ENCODE measurements around the gene SELENOO.

SELENOO gene

GRCh38 chr22:50185375-50186087 lies 15.3 kb upstream of the SELENOO start, which contains the start of gene TRABD:
Gene TRABD, plus strand, starts transcription at chr22:50185913. Its CDS starts 7,148 bp downstream, at chr22:50193061.
- peak in 1 of 2 experiments; percentile 69 for DNase-seq

- DNase-seq: no peak
Observed at GRCh38 chr22:50186181-50186714, 14.6 kb upstream of the SELENOO start.

GRCh38 chr22:50186761-50187523 lies 13.9 kb upstream of the SELENOO start:
- DNase-seq: no peak

GRCh38 chr22:50188356-50188755 lies 12.5 kb upstream of the SELENOO start:
- DNase-seq: no peak

- DNase-seq: no peak
Observed at GRCh38 chr22:50189184-50189848, 11.5 kb upstream of the SELENOO start.

GRCh38 chr22:50189849-50190181 lies 11.0 kb upstream of the SELENOO start:
- no peak for DNase-seq

- no peak for DNase-seq
Observed at GRCh38 chr22:50190182-50190940, 10.4 kb upstream of the SELENOO start.

- DNase-seq: no peak
Observed at GRCh38 chr22:50190941-50191741, 9.7 kb upstream of the SELENOO start.

GRCh38 chr22:50192436-50193204 lies 8.2 kb upstream of the SELENOO start:
- DNase-seq: no peak

- DNase-seq: no peak
Observed at GRCh38 chr22:50193621-50194020, 7.2 kb upstream of the SELENOO start.

GRCh38 chr22:50194037-50194805 lies 6.6 kb upstream of the SELENOO start:
- DNase-seq: no peak

GRCh38 chr22:50196256-50196655 lies 4.6 kb upstream of the SELENOO start:
- no peak for DNase-seq

- DNase-seq: no peak
Observed at GRCh38 chr22:50197000-50197800, 3.6 kb upstream of the SELENOO start.

GRCh38 chr22:50197856-50198623 lies 2.8 kb upstream of the SELENOO start:
- no peak for DNase-seq

GRCh38 chr22:50198624-50199017 lies 2.2 kb upstream of the SELENOO start:
- DNase-seq: no peak

GRCh38 chr22:50199251-50199721 lies 1.5 kb upstream of the SELENOO start:
- peak in 1 of 2 experiments; percentile 55 for DNase-seq

GRCh38 chr22:50199829-50200460 lies 866 bp upstream of the SELENOO start:
- DNase-seq: no peak

All from cerebellar nuclear complex (tissue), 1 donor.